Hepatic stellate cell (primary cell): ENCODE data around the gene ZNF578.
A peak's percentile ranks its signal among the peaks of the same experiment; 100 is the strongest.
"Not testable (repeated sequence)": the region's sequence is repeated elsewhere in the genome, so short reads cannot be mapped to it uniquely, and the experiment has no call there.

Source experiments
- DNase-seq: peaks from one replicate; pipeline ENCODE4 v3.0.0; 2011; ENCODE audit warnings: low spot score

Gene ZNF578

DNA sequence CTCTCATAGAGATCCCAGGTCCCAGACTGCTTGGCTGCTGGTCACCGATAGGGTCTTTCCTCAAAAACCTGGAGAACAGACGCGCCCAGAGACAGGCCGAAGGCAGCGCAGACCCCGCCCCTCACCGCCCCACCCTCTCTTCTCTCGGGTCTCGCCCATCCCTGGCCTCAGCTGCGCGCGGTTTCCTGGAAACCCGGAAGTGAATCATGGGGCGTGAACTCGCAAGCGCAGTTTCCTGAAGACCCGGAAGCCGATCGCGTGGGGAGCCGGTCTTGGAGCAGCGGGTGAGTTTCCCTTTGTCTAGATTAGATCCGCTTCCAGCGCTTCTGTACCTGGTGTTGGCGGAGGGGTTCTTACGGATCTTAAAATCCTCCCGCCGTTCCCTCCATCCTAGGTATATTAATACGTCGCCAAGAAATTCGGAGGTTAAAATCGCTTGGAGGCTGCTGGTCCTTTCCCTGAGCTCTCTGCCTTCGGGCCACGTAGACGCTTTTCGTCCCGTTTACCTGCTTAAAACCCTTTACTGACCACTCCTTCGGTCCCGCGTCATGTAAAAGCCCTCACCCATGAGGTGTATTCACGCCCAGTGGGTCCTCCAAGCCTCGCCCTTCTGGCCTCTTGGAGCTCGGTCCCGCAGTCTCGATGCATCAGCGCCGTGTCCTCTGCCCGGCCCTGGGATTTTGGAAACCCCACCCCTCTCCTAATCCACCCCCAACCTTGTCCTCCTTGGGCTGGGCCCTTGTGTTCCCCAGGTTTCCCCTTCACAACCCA, at the start of gene ZNF578:
Gene ZNF578, plus strand, starts transcription at position 230 of the 771 bp plus-strand sequence. CDS start 48,293 bp downstream, outside the sequence.
- DNase-seq: peak; percentile 89

DNA sequence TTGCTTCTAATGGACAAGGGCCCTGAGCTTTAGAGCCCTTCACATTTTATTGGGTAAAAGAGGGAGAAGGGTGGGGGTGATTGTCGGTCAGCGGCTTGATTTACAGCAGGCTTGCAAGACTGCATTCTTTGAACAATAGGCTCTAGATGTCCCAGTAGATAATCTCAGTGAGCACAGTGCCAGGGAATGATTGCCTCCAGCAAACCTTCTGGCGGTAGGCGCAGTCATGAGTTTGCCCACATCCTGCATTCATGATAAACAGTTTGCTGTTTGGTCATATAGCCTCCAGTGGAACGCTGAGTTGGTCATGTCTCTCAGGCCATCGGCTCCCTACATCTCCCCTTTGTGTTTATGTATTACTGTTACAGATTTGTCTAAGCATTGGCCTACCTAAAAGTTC, 43.1 kb upstream of the ZNF578 start:
- DNase-seq: no peak

DNA sequence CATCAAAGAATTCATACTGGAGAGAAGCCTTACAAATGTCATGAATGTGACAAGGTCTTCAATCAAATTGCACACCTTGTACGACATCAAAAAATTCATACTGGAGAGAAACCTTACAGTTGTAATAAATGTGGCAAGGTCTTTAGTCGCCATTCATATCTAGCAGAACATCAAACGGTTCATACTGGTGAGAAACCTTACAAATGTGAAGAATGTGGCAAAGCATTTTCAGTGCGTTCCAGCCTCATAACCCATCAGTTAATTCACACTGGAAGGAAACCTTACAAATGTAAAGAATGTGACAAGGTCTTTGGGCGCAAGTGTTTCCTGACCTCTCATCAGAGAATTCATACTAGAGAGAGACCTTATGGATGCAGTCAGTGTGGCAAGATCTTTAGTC, 37.6 kb upstream of the ZNF578 start:
- no peak for DNase-seq

GRCh38 chr19:52428937-52429336, 24.4 kb upstream of the ZNF578 start, which contains the start of gene ZNF534:
TSS of gene ZNF534 (plus strand) at chr19:52429148. CDS start at chr19:52431475, 2,327 bp downstream.
- no peak for DNase-seq

DNA sequence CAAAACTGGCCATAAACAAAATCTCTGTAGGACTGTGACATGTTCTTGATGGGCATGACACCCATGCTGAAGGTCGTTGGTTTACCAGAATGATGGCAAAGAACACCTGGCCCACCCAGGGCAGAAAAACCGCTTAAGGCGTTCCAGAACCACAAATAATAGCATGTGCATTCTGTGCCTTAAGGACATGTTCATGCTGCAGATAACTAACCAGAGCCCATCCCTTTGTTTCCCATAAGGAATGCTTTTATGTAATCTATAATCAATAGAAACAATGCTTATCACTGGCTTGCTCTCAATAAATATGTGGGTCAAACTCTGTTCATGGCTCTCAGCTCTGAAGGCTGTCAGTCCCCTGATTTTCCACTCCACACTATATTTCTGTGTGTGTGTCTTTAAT, 11.2 kb upstream of the ZNF578 start:
- no peak for DNase-seq

- DNase-seq: no peak
Measured at GRCh38 chr19:52444506-52444905, 8.8 kb upstream of the ZNF578 start.

GRCh38 chr19:52451241-52451640, 2.1 kb upstream of the ZNF578 start:
- no peak for DNase-seq

DNA sequence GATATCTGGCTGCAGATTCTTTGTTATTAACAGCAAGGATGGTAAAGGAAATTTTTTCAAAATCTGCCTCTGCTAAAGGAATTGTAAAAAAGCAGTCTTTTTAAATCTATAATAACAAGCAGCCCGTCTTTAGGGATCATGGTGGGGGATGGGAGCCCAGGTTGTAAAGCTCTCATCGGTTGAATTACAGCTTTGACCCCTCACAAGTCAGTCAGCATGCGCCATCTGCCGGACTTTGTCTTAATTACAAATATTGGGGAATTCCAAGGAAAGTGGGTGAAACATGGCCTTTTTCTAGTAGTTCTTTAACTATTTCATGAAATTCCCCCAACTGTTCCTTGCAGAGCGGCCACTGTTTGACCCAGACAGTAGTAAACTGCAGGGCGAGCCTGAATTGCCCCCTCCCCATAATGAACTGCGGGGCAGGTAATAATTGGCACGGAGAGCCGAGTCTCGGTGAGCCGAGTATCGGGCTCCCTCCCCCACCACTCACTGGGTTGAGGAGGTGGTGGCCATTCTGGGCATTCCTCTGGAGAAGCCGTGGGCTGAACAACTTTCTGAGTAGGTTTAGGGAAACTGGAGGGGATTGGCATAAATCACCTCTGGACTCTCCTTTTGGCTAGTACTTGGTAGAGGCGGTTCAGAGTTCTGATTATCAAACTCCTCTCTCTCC, 11.6 kb downstream of the ZNF578 start:
- no peak for DNase-seq

- DNase-seq: no peak
Measured at GRCh38 chr19:52473655-52474350, 20.4 kb downstream of the ZNF578 start.

DNA sequence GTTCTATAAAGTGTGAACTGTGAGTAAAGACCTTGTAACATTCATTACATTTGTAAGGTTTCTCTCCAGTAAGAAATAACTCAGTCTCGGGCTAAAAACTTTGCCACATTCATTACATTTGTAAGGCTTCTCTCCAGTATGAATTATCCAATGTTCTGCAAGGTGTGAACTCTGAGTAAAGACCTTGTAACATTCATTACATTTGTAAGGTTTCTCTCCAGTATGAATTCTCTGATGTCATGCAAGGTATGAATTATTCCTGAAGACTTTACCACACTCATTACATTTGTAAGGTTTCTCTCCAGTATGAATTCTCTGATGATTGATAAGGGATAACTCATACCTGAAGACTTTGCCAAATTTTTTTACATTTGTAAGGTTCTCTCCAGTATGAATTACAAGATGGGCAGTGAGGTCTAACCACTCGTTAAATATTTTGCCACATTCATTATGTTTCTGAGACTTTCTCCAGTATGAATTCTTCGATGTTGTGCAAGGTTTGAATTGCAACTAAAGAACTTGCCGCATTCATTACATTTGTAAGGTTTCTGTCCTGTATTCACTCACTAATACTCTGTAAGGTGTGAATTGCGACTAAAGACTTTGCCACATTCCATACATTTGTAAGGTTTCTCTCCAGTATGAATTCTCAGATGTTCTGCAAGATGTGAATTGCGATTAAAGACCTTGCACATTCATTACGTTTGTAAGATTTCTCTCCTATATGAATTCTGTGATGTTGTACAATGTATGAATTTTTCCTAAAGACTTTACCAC, 21.2 kb downstream of the ZNF578 start:
- no peak for DNase-seq

- DNase-seq: not testable (repeated sequence)
Measured at GRCh38 chr19:52484111-52484743, 30.9 kb downstream of the ZNF578 start.

DNA sequence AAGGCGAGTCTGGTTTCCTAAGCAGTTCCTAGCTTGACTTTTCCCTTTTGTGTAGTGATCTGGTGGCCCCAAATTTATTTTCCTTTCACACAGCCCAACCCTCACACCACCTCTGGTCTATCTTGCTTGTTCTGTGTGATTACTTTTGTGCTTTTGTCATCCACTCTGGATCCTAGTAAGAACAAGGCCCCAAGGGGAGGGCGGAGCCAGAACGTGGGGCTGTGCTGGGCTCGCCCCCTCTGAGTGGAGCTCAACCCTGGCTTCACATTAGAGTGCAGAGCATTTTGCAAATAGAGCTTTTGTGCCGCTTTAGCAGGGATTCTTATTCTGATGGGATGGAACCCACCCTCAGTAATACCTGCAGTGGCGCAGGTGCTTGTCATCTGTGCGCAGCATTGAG, 31.7 kb downstream of the ZNF578 start:
- not testable (repeated sequence) for DNase-seq

DNA sequence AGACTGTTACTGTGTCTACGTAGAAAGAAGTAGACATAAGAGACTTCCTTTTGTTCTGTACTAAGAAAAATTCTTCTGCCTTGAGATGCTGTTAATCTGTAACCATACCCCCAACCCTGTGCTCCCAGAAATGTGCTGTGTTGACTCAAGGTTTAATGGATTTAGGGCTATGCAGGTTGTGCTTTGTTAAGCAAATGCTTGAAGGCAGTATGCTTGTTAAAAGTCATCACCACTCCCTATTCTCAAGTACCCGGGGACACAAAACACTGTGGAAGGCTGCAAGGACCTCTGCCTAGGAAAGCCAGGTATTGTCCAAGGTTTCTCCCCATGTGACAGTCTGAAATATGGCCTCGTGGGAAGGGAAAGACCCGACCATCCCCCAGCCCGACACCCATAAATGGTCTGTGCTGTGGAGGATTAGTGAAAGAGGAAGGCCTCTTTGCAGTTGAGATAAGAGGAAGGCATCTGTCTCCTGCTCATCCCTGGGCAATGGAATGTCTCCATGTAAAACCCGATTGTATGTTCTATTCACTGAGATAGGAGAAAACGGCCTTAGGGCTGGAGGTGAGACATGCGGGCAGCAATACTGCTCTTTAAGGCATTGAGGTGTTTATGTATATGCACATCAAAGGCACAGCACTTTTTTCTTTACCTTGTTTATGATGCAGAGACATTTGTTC, 32.3 kb downstream of the ZNF578 start:
- not testable (repeated sequence) for DNase-seq

DNA sequence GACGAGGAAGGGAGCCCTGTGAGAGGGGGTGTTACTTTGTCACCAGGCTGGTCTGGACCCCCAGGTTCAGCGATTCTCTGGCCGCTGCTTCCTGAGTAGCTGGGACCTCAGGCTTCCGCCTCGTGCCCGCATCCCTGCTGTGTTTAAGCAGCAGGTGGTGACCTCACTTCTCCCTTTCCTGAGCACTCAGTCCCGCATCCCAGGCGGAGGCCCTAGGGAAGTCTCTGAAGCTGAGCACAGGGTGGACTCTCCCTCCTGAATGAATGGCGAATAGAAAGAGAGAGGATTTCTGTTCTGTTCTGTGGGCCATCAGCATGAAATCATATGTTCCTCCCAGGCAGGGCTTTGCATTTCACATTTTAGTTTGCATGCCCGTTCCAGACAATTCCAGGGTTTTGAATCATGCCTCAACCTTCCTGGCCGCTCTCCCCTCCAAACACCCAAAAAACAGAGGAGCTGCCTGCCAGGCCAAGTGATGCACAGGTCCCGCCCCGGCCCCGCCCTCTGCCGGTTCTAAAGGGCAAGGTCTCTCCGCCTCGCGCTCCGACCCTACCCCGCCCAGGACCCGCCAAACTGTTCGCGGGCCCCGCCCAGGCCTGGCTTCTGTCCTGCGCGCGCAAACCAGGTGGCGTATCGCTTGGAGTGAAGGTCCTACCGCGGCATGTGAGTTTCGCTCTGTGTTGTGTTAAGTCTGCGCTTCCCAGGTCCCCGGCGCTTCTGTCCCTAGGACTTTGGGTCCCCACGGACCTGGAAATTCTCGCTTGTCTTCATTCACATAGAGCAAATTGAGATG, 39.0 kb downstream of the ZNF578 start:
- DNase-seq: no peak

- DNase-seq: no peak
Measured at GRCh38 chr19:52492994-52493470, 39.7 kb downstream of the ZNF578 start.

GRCh38 chr19:52494518-52494917, 41.2 kb downstream of the ZNF578 start:
- no peak for DNase-seq

GRCh38 chr19:52498571-52498970, 45.2 kb downstream of the ZNF578 start:
- no peak for DNase-seq

DNA sequence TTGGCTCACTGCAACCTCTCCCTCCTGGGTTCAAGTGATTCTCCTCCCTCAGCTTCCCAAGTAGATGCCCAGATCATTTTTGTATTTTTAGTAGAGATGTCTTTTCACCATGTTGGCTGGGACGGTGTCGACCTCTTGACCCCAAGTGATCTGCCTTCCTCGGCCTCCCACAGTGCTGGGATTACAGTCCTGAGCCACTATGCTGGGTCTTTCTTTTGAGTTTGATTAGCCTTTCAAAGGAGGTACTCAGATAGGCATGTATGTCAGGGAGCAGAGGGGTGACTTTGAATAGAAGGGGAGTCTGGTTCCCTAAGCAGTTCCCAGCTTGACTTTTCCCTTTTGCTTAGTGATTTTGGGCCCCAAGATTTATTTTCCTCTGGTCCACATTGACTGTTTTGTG, 47.1 kb downstream of the ZNF578 start:
- DNase-seq: not testable (repeated sequence)

GRCh38 chr19:52500991-52501390, 47.6 kb downstream of the ZNF578 start:
- DNase-seq: not testable (repeated sequence)

GRCh38 chr19:52507266-52507665, 53.9 kb downstream of the ZNF578 start:
- no peak for DNase-seq
